Natural killer cell (primary cell): Measurements from ENCODE around the gene AKNAD1. TPM values are rescaled to one million over a fixed set of nuclear protein-coding genes. Genes with fewer than 3 reads are reported as not detected.

Experiments
- ATAC-seq, 3 donors: fragments of 150-1000 bp in 2 of 3; fragments of 200-7000 bp in 1 of 3; cut with Tn5 transposase; 1 replicate in 1 of 3; 2 replicates in 2 of 3; pipeline ENCODE4 v1.10.0; 2021; ENCODE audit warnings: mild to moderate bottlenecking in 2 of 3, moderate library complexity in 2 of 3
- DNase-seq, 2 donors: peaks; one replicate each; pipeline versions ENCODE4 v3.0.0 to v3.0.0-alpha.2; 2013 to 2021; ENCODE audit warnings: mixed read lengths in 1 of 2
- H3K27ac ChIP-seq: one replicate; pipeline ENCODE4 v1.5.1; 2013; ENCODE audit warnings: mild to moderate bottlenecking, low read length
- H3K27me3 ChIP-seq: one replicate; pipeline ENCODE4 v1.6.1; 2013; ENCODE audit warnings: low read length; ENCODE audit not compliant: control insufficient read depth, insufficient read depth
- H3K36me3 ChIP-seq: one replicate; pipeline ENCODE4 v1.6.1; 2013; ENCODE audit warnings: low read length; ENCODE audit not compliant: control insufficient read depth, insufficient read depth
- H3K4me1 ChIP-seq: one replicate; pipeline ENCODE4 v1.6.1; 2013; ENCODE audit warnings: low read length; ENCODE audit not compliant: control insufficient read depth, insufficient read depth
- H3K4me3 ChIP-seq: one replicate; pipeline ENCODE4 v1.5.1; 2013; ENCODE audit warnings: low read length
- H3K9me3 ChIP-seq: one replicate; pipeline ENCODE4 v1.6.1; 2013; ENCODE audit warnings: low read length; ENCODE audit not compliant: control insufficient read depth, insufficient read depth
- H3K27ac Mint-ChIP-seq, 2 donors: one replicate each; pipeline ENCODE4 v1.8.0; 2022; ENCODE audit warnings: mild to moderate bottlenecking in 2 of 2, mixed read lengths in 2 of 2, moderate library complexity in 1 of 2
- H3K27me3 Mint-ChIP-seq, 2 donors: one replicate each; pipeline ENCODE4 v1.8.0; 2022; ENCODE audit warnings: low read depth in 2 of 2, mixed read lengths in 2 of 2
- H3K36me3 Mint-ChIP-seq: one replicate; pipeline ENCODE4 v1.8.0; 2022; ENCODE audit warnings: mixed read lengths
- H3K4me1 Mint-ChIP-seq, 2 donors: one replicate each; pipeline ENCODE4 v1.8.0; 2022; ENCODE audit warnings: mixed read lengths in 2 of 2
- H3K4me3 Mint-ChIP-seq: one replicate; pipeline ENCODE4 v1.8.0; 2022; ENCODE audit warnings: mild to moderate bottlenecking, moderate library complexity, mixed read lengths
- H3K9me3 Mint-ChIP-seq, 2 donors: one replicate each; pipeline ENCODE4 v1.8.0; 2022; ENCODE audit warnings: mixed read lengths in 2 of 2
- WGBS: methylation state at CpG from one replicate; pipeline ENCODE4 v1.1.7; 2013; ENCODE audit warnings: missing lambda C conversion rate; ENCODE audit not compliant: insufficient coverage; 5-methylcytosine and 5-hydroxymethylcytosine counted together
- intact Hi-C: fragments of 100-400 bp; cut with micrococcal nuclease; formaldehyde crosslinking; loops from one replicate; pipeline ENCODE4 v1.14.2; 2022
- total RNA-seq, 4 donors: library from RNA; stranded (reverse); fragments of 120-200 nt in 1 of 4; gene quantifications; one replicate each; pipeline versions ENCODE4 v1.2.3 to v1.2.4, GENCODE V29; 2013 to 2022
- TF ChIP-seq, protein P1 (sequence below): fragments of 200-600 bp; IDR thresholded peaks from one replicate; pipeline ENCODE4 v1.8.0; 2022; ENCODE audit warnings: antibody characterized with exemption

The AKNAD1 gene
- total RNA-seq, 3 donors from 2014 or later (not counting 1 experiment from before 2014, with no cell fraction given): not detected

DNA sequence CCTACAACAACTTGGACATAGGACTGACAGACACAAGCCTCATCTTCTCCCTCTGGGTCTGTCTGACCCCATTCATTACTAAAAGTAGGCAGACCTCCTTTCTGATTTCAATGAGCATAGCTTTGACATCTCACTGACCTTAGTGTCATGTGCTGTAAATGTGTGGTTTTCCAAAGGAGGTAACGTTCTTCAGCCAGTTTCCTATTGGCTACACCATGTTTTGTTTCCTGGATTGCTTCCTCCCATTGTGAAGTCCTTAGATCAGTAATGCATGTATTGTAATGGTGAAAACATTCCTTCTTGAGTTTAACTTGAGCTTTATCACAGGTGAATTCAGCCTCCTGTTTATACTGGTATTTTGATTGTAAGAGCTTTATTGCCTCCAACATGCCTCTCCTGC lies 89.8 kb downstream of the AKNAD1 start:
- DNase-seq (no peak), ATAC-seq (no peak)
- Mint-ChIP-seq H3K27ac (no peak overlapping the region), H3K36me3 (no peaks in the 10 kb centered on the region), H3K4me1 (peaks cover 5 to 6% of the 10 kb centered on the region in 2 donors), H3K27me3 (no peaks in the 10 kb centered on the region), H3K4me3 (no peak overlapping the region), H3K9me3 (no peaks in the 10 kb centered on the region)
- 93% methylated on average over 1 of the region's 1 CpG for WGBS
- Histone ChIP-seq H3K27me3 (no peaks in the 10 kb centered on the region), H3K4me1 (no peaks in the 10 kb centered on the region), H3K4me3 (no peak overlapping the region), H3K36me3 (peaks cover 54% of the 10 kb centered on the region), H3K9me3 (no peaks in the 10 kb centered on the region), H3K27ac (no peak overlapping the region)
- TF ChIP-seq, protein P1, sequence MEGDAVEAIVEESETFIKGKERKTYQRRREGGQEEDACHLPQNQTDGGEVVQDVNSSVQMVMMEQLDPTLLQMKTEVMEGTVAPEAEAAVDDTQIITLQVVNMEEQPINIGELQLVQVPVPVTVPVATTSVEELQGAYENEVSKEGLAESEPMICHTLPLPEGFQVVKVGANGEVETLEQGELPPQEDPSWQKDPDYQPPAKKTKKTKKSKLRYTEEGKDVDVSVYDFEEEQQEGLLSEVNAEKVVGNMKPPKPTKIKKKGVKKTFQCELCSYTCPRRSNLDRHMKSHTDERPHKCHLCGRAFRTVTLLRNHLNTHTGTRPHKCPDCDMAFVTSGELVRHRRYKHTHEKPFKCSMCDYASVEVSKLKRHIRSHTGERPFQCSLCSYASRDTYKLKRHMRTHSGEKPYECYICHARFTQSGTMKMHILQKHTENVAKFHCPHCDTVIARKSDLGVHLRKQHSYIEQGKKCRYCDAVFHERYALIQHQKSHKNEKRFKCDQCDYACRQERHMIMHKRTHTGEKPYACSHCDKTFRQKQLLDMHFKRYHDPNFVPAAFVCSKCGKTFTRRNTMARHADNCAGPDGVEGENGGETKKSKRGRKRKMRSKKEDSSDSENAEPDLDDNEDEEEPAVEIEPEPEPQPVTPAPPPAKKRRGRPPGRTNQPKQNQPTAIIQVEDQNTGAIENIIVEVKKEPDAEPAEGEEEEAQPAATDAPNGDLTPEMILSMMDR: no peak
- intact Hi-C loops: no loop called here

Other genes with a start within 250 kb of the AKNAD1 start
- gene HENMT1, start 196.0 kb downstream of the AKNAD1 start, total RNA-seq: 10 to 100 TPM; 26.9 to 41.5 (median 30.6) TPM
- 100 to 1,000 TPM; 115 to 158 (median 156) TPM for gene PRPF38B, start 164.8 kb downstream of the AKNAD1 start, total RNA-seq
- under 1 TPM in 2 of 3 donors, not detected in 1; 0.14 to 0.43 TPM for gene FNDC7, start 144.2 kb downstream of the AKNAD1 start, total RNA-seq
- gene STXBP3, start 110.4 kb downstream of the AKNAD1 start, total RNA-seq: 10 to 100 TPM; 63.1 to 71.4 (median 69.2) TPM
- 1 to 10 TPM; 1.0 to 1.5 (median 1.4) TPM for gene GPSM2, start 19.9 kb upstream of the AKNAD1 start, total RNA-seq
- gene CLCC1, start 106.4 kb upstream of the AKNAD1 start, total RNA-seq: 10 to 100 TPM; 12.8 to 25.8 (median 17.1) TPM
- 10 to 100 TPM; 15.7 to 21.3 (median 17.2) TPM for gene WDR47, start 185.0 kb upstream of the AKNAD1 start, total RNA-seq
- gene TAF13, start 218.9 kb upstream of the AKNAD1 start, total RNA-seq: 10 to 100 TPM; 44.4 to 54.5 (median 47.2) TPM
- 10 to 100 TPM; 61.2 to 73.0 (median 71.8) TPM for gene TMEM167B, start 233.7 kb upstream of the AKNAD1 start, total RNA-seq